Retinal pigment epithelial cell (primary cell): ENCODE data around the gene ECHS1.

ENCODE experiments used
- DNase-seq: peaks from one replicate; pipeline ENCODE4 v3.0.0-alpha.2; 2010; ENCODE audit warnings: low read depth
- H3K4me3 ChIP-seq: 2 replicates; pipeline ENCODE4 v1.5.1; 2011; ENCODE audit warnings: mild to moderate bottlenecking, low read length, control low read depth, moderate library complexity
- CTCF ChIP-seq: conservative IDR thresholded peaks from 2 replicates; pipeline ENCODE4 v1.5.1; 2011; ENCODE audit warnings: low read depth, low read length, control low read depth, inconsistent platforms

Gene ECHS1

GRCh38 chr10:133318494-133319127 is 54.5 kb downstream of the ECHS1 start:
- DNase-seq, result no peak
- H3K4me3 ChIP-seq, result peak overlapping the region; percentile 49
- peak; percentile 86 for TF ChIP-seq CTCF

GRCh38 chr10:133316732-133317131 is 56.4 kb downstream of the ECHS1 start:
- DNase-seq, result no peak
- TF ChIP-seq CTCF, result no peak
- H3K4me3 ChIP-seq, result no peak overlapping the region

- H3K4me3 ChIP-seq, result no peak overlapping the region
- TF ChIP-seq CTCF, result no peak
These were observed 56.9 kb downstream of the ECHS1 start for GRCh38 chr10:133316266-133316665.

GRCh38 chr10:133315847-133316246 is 57.3 kb downstream of the ECHS1 start:
- no peak for TF ChIP-seq CTCF
- no peak for DNase-seq
- no peak overlapping the region for H3K4me3 ChIP-seq

More at GRCh38 chr10:133316266-133316665, 56.9 kb downstream of the ECHS1 start:
- no peak for DNase-seq

GRCh38 chr10:133314911-133315310 is 58.2 kb downstream of the ECHS1 start:
- DNase-seq, result no peak
- H3K4me3 ChIP-seq, result no peak overlapping the region
- no peak for TF ChIP-seq CTCF

- TF ChIP-seq CTCF, result no peak
- no peak for DNase-seq
- H3K4me3 ChIP-seq, result no peak overlapping the region
These were observed 60.0 kb downstream of the ECHS1 start for GRCh38 chr10:133313192-133313591.

- no peak for DNase-seq
These were observed 60.4 kb downstream of the ECHS1 start for GRCh38 chr10:133312769-133313145.

More at GRCh38 chr10:133312769-133313145, 60.4 kb downstream of the ECHS1 start:
- TF ChIP-seq CTCF, result no peak
- no peak overlapping the region for H3K4me3 ChIP-seq
